ENCODE measurements around the gene GDF7. TPM values are rescaled to one million over a fixed set of nuclear protein-coding genes. Genes with fewer than 3 reads are reported as not detected.

Gene GDF7
- total and polyA plus RNA-seq, 2 of the 4 experiments (the other 2 are of a cell fraction), result under 0.01 to 0.02 TPM

DNA sequence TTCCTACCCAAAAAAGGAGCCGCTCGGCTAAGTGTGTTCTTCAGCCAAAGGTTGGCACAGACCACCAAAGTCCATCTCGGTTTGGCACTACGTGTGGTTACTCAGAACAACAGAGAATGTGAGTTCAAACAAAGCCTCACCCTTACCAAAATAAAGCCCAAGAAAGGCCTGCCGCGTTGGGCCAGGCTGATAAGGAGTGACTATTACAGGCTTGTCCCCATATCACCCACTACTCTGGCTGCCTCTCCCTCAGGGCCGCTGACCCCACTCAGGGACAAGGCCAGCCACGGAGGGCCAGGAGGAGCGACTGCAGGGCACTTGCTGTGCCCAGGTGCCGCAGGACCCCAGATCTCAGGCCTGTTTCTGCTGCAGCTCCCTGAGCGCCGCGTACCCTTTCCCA, 29.8 kb upstream of the GDF7 start:
- Histone ChIP-seq H3K9ac (ENCODE audit: low read depth, low read length) (no peak overlapping the region), H3K56ac (ENCODE audit: extremely low read depth, insufficient read depth, low read length) (no peak overlapping the region), H2BK120ac (ENCODE audit: low read depth, low read length) (no peak overlapping the region), H4K91ac (ENCODE audit: insufficient read depth, low read depth, low read length) (no peak overlapping the region), H4K8ac (ENCODE audit: low read depth in 2 of 2, low read length in 2 of 2) (no peak overlapping the region), H3K9me1 (ENCODE audit: insufficient read depth, low read length) (0 out of 2 replicates have a peak, but pooled peaks cover 3% of the 10 kb centered on the region), H2BK5ac (ENCODE audit: low read depth, low read length, poor library complexity, severe bottlenecking) (no peak overlapping the region), H3K36me3 (ENCODE audit: control insufficient read depth, insufficient read depth, low read length) (peaks cover 27% of the 10 kb centered on the region; the same call in 1 of the 2 replicates), H2BK20ac (ENCODE audit: low read depth, low read length) (no peak overlapping the region), H4K20me1 (ENCODE audit: insufficient read depth, low read length) (peaks cover 9% of the 10 kb centered on the region), H2AK9ac (replicated peaks; ENCODE audit: low read depth, low read length, poor library complexity) (no peak overlapping the region), H3K27ac (ENCODE audit: insufficient read depth, low read length) (no peak overlapping the region), H2BK15ac (ENCODE audit: low read depth, low read length) (no peak overlapping the region), H3K18ac (ENCODE audit: low read depth, low read length) (no peak overlapping the region), H3K27me3 (ENCODE audit: control insufficient read depth, insufficient read depth, low read length) (no peaks in the 10 kb centered on the region), H3K9me3 (ENCODE audit: control insufficient read depth, insufficient read depth, low read length) (no peaks in the 10 kb centered on the region), H3K4me2 (ENCODE audit: low read depth, low read length) (no peak overlapping the region), H3K4me1 (ENCODE audit: control insufficient read depth, insufficient read depth, low read length) (peaks cover 11% of the 10 kb centered on the region), H3K23ac (ENCODE audit: low read depth, low read length) (no peak overlapping the region), H2AK5ac (ENCODE audit: low read depth, low read length) (no peak overlapping the region), H3K79me1 (ENCODE audit: low read depth in 1 of 2, low read length in 2 of 2) (peaks cover 0 to 12% of the 10 kb centered on the region in 2 experiments; a peak in 1 of 4 replicates), H3K4me3 (ENCODE audit: insufficient read depth, low read depth, low read length) (no peak overlapping the region), H2AFZ (replicated peaks; ENCODE audit: low read length, poor library complexity) (no peak overlapping the region), H4K5ac (ENCODE audit: low read depth, low read length) (no peak overlapping the region), H3K14ac (replicated peaks; ENCODE audit: low read depth, low read length) (no peak overlapping the region), H3K4ac (ENCODE audit: low read depth, low read length) (no peak overlapping the region)
- no TSS peak for BruUV-seq (replicated peaks)
- DNase-seq (no peak), ATAC-seq (ENCODE audit: low read depth) (no peak)
- in situ Hi-C loops (cut with MboI; ENCODE audit: low sequenced_read_pairs) (no loop called here), dilution Hi-C loops (cut with HindIII; ENCODE audit: low sequenced_read_pairs, unreplicated experiment) (loop anchor here (25.0 kb wide), 1 partner anchor 250 kb away; no protein-coding TSS in a partner anchor), intact Hi-C loops (cut with micrococcal nuclease) (loop anchor here (5.0 kb wide), 1 partner anchor 130 kb away; no protein-coding TSS in a partner anchor)
- CTCF ChIA-PET, result interaction anchor here (0.6 kb wide), 1 partner anchor 31 kb away, joined by 3 read pairs; no protein-coding TSS in a partner anchor
- no peak for TF ChIP-seq NFE2L2 (IDR thresholded peaks at IDR 0.05; ENCODE audit: low read depth, low read length)
- TF ChIP-seq CHD1 (IDR thresholded peaks at IDR 0.05; ENCODE audit: low read depth, low read length), result no peak
- no peak for TF ChIP-seq RFX5 (IDR thresholded peaks at IDR 0.05; ENCODE audit: low read depth, low read length)
- no peak for TF ChIP-seq FOS (IDR thresholded peaks at IDR 0.05; ENCODE audit: low read depth, low read length)
- no peak for TF ChIP-seq MAZ (IDR thresholded peaks at IDR 0.05; ENCODE audit: borderline replicate concordance, low read depth, low read length)
- TF ChIP-seq POLR2A (IDR thresholded peaks at IDR 0.05; ENCODE audit: low read depth, low read length), result no peak
- TF ChIP-seq BHLHE40 (IDR thresholded peaks at IDR 0.05; ENCODE audit: low read depth, low read length), result no peak
- TF ChIP-seq CEBPB (IDR thresholded peaks at IDR 0.05; ENCODE audit: low read depth, low read length), result no peak
- no peak for TF ChIP-seq MXI1 (IDR thresholded peaks at IDR 0.05; ENCODE audit: borderline replicate concordance, low read depth, low read length)
- TF ChIP-seq RCOR1 (IDR thresholded peaks at IDR 0.05; ENCODE audit: insufficient replicate concordance, low read length), result no peak
- TF ChIP-seq MAFK (IDR thresholded peaks at IDR 0.05; ENCODE audit: low read depth, low read length), result no peak
- TF ChIP-seq SMC3 (IDR thresholded peaks at IDR 0.05; ENCODE audit: low read depth, low read length), result no peak
- TF ChIP-seq CTCF (conservative IDR thresholded peaks at IDR 0.05; ENCODE audit: low read depth, low read length), result no peak
- no peak for TF ChIP-seq RAD21 (IDR thresholded peaks at IDR 0.05; ENCODE audit: low read length)
- TF ChIP-seq USF2 (IDR thresholded peaks at IDR 0.05; ENCODE audit: low read depth, low read length), result no peak
- TF ChIP-seq, protein P1, sequence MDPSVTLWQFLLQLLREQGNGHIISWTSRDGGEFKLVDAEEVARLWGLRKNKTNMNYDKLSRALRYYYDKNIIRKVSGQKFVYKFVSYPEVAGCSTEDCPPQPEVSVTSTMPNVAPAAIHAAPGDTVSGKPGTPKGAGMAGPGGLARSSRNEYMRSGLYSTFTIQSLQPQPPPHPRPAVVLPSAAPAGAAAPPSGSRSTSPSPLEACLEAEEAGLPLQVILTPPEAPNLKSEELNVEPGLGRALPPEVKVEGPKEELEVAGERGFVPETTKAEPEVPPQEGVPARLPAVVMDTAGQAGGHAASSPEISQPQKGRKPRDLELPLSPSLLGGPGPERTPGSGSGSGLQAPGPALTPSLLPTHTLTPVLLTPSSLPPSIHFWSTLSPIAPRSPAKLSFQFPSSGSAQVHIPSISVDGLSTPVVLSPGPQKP (IDR thresholded peaks at IDR 0.05; ENCODE audit: borderline replicate concordance, low read depth, low read length), result no peak
- POLR2A ChIA-PET (ENCODE audit: unreplicated experiment), result no interaction called here
- no CpG with 5 or more reads among the region's 13 CpGs for WGBS, 2 experiments (ENCODE audit: extremely low coverage in 2 of 2, insufficient read length in 1 of 2)

Measured in IMR-90 (cell line).